ENCODE data around the gene TMEM178B. TPM values are rescaled to one million over a fixed set of nuclear protein-coding genes. Genes with fewer than 3 reads are reported as not detected.

The TMEM178B gene
- polyA plus RNA-seq, 1 donor (not counting 4 experiments of a cell fraction or from before 2014, with no cell fraction given), result not detected

DNA sequence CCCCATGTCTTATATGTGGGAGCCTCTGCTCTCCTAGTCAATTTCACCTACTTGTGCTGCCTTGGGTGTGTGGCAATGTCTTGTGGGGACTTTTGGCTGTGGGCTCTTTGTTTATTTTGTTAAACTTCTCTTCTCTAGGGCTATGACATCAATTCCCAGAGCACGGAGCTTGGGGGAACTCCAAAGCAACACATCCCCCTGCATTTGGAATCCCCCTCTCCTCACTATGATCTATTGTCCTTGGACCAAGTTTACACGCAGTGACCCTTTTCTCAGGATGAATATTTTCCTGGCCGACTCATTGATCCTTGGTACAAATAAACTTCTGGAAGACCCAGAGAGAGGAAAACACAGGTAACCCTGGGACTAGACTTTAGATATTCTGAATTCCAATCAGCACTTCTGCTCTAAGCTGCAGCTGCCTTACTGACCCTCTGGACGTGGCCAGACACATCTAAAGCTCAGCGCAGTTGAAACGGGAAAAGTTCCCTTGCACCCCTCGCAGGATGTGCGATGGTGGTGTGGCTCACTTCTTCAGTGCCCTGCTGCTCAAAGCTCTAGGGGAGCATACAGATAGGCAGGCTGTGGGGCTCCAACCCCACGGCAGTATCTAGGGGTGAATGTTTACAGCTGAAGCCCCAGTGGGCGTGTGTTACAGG, 110.8 kb downstream of the TMEM178B start:
- Histone ChIP-seq H4K20me1 (ENCODE audit: control insufficient read depth, extremely low read depth, insufficient read depth, low read length) (no peaks in the 10 kb centered on the region), H3K27me3 (ENCODE audit: control insufficient read depth, extremely low read depth, insufficient read depth, low read length) (no peaks in the 10 kb centered on the region), H3K36me3 (ENCODE audit: control insufficient read depth in 2 of 2, extremely low read depth in 1 of 2, insufficient read depth in 2 of 2, low read length in 2 of 2) (no peaks in the 10 kb centered on the region), H2AFZ (ENCODE audit: control insufficient read depth, low read length) (no peak overlapping the region), H3K9ac (ENCODE audit: control insufficient read depth, extremely low read depth, insufficient read depth, low read length) (no peak overlapping the region), H3K27ac (ENCODE audit: control insufficient read depth, insufficient read depth, low read length) (no peak overlapping the region), H3K4me3 (ENCODE audit: control insufficient read depth in 2 of 3, extremely low read depth in 1 of 3, insufficient read depth in 2 of 3, low read depth in 1 of 3, low read length in 3 of 3) (no peak overlapping the region), H3K9me1 (ENCODE audit: control insufficient read depth, extremely low read depth, insufficient read depth, low read length) (no peaks in the 10 kb centered on the region), H3K4me1 (ENCODE audit: control insufficient read depth, extremely low read depth, insufficient read depth, low read length) (no peaks in the 10 kb centered on the region), H3K79me2 (ENCODE audit: control insufficient read depth, insufficient read depth, low read length) (no peaks in the 10 kb centered on the region), H3K4me2 (ENCODE audit: control insufficient read depth, extremely low read depth, insufficient read depth, low read depth, low read length) (no peak overlapping the region), H3K9me3 (ENCODE audit: control insufficient read depth, low read depth, low read length) (no peaks in the 10 kb centered on the region)
- DNase-seq (ENCODE audit: low read depth, low spot score), result no peak
- FAIRE-seq, result no peak
- TF ChIP-seq EZH2 (IDR thresholded peaks at IDR 0.05; ENCODE audit: low read length), result no peak
- TF ChIP-seq, protein P1, sequence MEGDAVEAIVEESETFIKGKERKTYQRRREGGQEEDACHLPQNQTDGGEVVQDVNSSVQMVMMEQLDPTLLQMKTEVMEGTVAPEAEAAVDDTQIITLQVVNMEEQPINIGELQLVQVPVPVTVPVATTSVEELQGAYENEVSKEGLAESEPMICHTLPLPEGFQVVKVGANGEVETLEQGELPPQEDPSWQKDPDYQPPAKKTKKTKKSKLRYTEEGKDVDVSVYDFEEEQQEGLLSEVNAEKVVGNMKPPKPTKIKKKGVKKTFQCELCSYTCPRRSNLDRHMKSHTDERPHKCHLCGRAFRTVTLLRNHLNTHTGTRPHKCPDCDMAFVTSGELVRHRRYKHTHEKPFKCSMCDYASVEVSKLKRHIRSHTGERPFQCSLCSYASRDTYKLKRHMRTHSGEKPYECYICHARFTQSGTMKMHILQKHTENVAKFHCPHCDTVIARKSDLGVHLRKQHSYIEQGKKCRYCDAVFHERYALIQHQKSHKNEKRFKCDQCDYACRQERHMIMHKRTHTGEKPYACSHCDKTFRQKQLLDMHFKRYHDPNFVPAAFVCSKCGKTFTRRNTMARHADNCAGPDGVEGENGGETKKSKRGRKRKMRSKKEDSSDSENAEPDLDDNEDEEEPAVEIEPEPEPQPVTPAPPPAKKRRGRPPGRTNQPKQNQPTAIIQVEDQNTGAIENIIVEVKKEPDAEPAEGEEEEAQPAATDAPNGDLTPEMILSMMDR (optimal IDR thresholded peaks at IDR 0.05 in 1 of 3, IDR thresholded peaks at IDR 0.05 in 1 of 3, conservative IDR thresholded peaks at IDR 0.05 in 1 of 3; ENCODE audit: extremely low read depth in 1 of 3, insufficient read depth in 2 of 3, low read length in 3 of 3), result no peak
- dilution Hi-C loops (cut with MboI; ENCODE audit: extremely low pct_ligation_motif_present, low sequenced_read_pairs), result no loop called here

DNA sequence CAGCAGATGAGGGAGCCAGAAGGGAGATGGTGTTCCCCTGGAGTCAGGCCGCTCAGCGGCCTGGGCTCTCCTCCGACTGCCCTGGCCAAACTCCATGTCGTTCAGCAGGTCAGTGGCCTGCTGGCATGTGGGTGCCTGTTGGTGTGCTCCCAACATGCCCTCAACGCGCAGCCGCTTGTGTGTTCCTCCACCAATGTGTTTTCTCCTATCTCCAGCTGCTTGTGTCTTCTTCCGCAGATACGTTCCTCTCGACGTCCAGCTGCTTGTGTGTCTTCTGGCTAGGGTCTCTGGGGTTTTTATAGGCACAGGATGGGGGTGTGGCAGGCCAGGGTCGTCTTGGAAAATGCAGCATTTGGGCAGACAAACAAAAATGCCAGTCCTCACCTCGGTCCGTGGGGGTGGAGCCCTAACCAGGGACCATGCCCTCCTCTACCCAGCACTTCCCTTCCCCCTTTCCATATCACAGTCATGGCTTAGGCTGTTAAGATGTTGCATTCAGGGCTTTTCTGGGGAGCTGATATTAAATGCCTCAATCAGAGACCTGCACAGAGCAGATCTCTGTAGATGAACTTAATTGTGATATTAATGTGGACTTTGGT, 111.6 kb downstream of the TMEM178B start:
- Histone ChIP-seq H3K9me3 (ENCODE audit: control insufficient read depth, low read depth, low read length) (no peaks in the 10 kb centered on the region), H3K4me3 (ENCODE audit: control insufficient read depth in 2 of 3, extremely low read depth in 1 of 3, insufficient read depth in 2 of 3, low read depth in 1 of 3, low read length in 3 of 3) (no peak overlapping the region), H3K27me3 (ENCODE audit: control insufficient read depth, extremely low read depth, insufficient read depth, low read length) (no peaks in the 10 kb centered on the region), H3K4me1 (ENCODE audit: control insufficient read depth, extremely low read depth, insufficient read depth, low read length) (no peaks in the 10 kb centered on the region), H3K9me1 (ENCODE audit: control insufficient read depth, extremely low read depth, insufficient read depth, low read length) (no peaks in the 10 kb centered on the region), H3K4me2 (ENCODE audit: control insufficient read depth, extremely low read depth, insufficient read depth, low read depth, low read length) (no peak overlapping the region), H4K20me1 (ENCODE audit: control insufficient read depth, extremely low read depth, insufficient read depth, low read length) (no peaks in the 10 kb centered on the region), H3K79me2 (ENCODE audit: control insufficient read depth, insufficient read depth, low read length) (no peaks in the 10 kb centered on the region), H3K36me3 (ENCODE audit: control insufficient read depth in 2 of 2, extremely low read depth in 1 of 2, insufficient read depth in 2 of 2, low read length in 2 of 2) (no peaks in the 10 kb centered on the region), H3K9ac (ENCODE audit: control insufficient read depth, extremely low read depth, insufficient read depth, low read length) (no peak overlapping the region), H3K27ac (ENCODE audit: control insufficient read depth, insufficient read depth, low read length) (no peak overlapping the region), H2AFZ (ENCODE audit: control insufficient read depth, low read length) (no peak overlapping the region)
- dilution Hi-C loops (cut with MboI; ENCODE audit: extremely low pct_ligation_motif_present, low sequenced_read_pairs), result no loop called here
- FAIRE-seq, result no peak
- no peak for TF ChIP-seq EZH2 (IDR thresholded peaks at IDR 0.05; ENCODE audit: low read length)
- TF ChIP-seq, protein P1 (optimal IDR thresholded peaks at IDR 0.05 in 1 of 3, IDR thresholded peaks at IDR 0.05 in 1 of 3, conservative IDR thresholded peaks at IDR 0.05 in 1 of 3; ENCODE audit: extremely low read depth in 1 of 3, insufficient read depth in 2 of 3, low read length in 3 of 3), result no peak
- no peak for DNase-seq (ENCODE audit: low read depth, low spot score)
